HL-60 (cell line): ENCODE measurements around the gene SHFL.

Experiments used
- DNase-seq, 2 experiments: peaks; one replicate each; pipeline ENCODE4 v3.0.0-alpha.2; 2010 to 2020; ENCODE audit warnings: low read depth in 1 of 2, low spot score in 1 of 2
- H3K27ac ChIP-seq: fragments of 250-450 bp; sonication (Bioruptor Pico); replicated peaks from 2 replicates; pipeline ENCODE4 v1.5.1; 2020; ENCODE audit warnings: mild to moderate bottlenecking, moderate library complexity
- H3K27me3 ChIP-seq: fragments of 250-450 bp; sonication (Bioruptor Pico); 2 replicates; pipeline ENCODE4 v1.5.1; 2021; ENCODE audit warnings: mild to moderate bottlenecking, moderate library complexity; ENCODE audit not compliant: insufficient read depth, poor library complexity, severe bottlenecking
- H3K4me3 ChIP-seq: replicated peaks from 2 replicates; pipeline ENCODE4 v1.5.1; 2011; ENCODE audit warnings: mild to moderate bottlenecking, control low read depth, low read length; ENCODE audit not compliant: insufficient read depth
- GABPA ChIP-seq: IDR thresholded peaks from 2 replicates; pipeline ENCODE4 v1.6.1; 2012; ENCODE audit warnings: low read depth
- POLR2AphosphoS5 ChIP-seq: IDR thresholded peaks from 2 replicates; pipeline ENCODE4 v1.6.1; 2012; ENCODE audit warnings: low read depth
- SPI1 ChIP-seq: IDR thresholded peaks from 2 replicates; pipeline ENCODE4 v1.6.1; 2012; ENCODE audit warnings: low read depth, mild to moderate bottlenecking, borderline replicate concordance
- TF ChIP-seq, protein P1 (sequence below): IDR thresholded peaks from one replicate; pipeline ENCODE4 v1.5.1; 2011; ENCODE audit warnings: low read length, control low read depth, inconsistent platforms; ENCODE audit not compliant: insufficient read depth
- TF ChIP-seq, protein P2 (sequence below): IDR thresholded peaks from 2 replicates; pipeline ENCODE4 v1.6.1; 2012; ENCODE audit warnings: low read depth; ENCODE audit not compliant: insufficient replicate concordance

Gene SHFL

DNA sequence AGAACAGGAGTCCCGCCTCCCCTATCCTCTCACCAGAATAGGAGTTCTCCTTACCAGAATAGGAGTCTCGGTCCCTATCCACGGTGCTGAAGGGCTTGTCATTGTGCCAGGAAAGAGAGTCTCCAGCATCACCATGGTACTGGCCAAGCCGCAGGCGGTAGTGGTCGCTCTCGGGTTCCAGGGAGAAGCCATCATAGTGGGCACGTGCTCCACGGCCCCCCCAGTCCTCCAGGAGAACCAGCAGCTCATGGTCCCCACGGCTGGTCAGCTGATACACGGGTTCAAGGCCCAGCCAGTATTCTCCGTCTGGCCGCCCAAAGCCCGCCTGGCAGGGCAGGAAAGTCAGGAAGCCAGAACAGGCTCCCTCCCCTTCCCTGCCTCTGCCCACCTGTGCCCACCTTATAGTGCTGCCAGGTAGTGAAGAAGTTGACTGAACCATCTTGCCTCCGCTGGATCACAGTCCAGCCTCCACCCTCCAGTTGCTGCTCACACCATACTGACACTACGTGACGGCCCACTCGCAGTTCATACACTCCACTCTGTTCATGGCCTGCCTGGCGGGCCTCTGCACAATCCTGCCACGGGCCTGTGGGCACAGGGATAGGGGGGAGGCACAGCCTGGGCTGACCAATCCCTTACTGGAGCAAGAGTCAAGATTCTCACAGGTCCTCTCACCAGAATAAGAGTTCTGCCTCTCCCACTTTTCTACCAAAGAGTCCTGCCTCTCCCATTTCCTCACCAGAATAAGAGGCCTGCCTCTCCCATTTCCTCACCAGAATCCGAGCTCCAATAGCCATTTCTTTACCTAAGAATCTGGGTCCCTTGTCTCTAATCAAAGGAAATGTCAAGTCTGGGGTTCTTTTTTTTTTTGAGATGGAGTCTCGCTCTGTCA lies 7.4 kb downstream of the SHFL start:
- Histone ChIP-seq H3K4me3 (no peak overlapping the region), H3K27ac (no peak overlapping the region), H3K27me3 (no peaks in the 10 kb centered on the region)
- TF ChIP-seq, protein P1, sequence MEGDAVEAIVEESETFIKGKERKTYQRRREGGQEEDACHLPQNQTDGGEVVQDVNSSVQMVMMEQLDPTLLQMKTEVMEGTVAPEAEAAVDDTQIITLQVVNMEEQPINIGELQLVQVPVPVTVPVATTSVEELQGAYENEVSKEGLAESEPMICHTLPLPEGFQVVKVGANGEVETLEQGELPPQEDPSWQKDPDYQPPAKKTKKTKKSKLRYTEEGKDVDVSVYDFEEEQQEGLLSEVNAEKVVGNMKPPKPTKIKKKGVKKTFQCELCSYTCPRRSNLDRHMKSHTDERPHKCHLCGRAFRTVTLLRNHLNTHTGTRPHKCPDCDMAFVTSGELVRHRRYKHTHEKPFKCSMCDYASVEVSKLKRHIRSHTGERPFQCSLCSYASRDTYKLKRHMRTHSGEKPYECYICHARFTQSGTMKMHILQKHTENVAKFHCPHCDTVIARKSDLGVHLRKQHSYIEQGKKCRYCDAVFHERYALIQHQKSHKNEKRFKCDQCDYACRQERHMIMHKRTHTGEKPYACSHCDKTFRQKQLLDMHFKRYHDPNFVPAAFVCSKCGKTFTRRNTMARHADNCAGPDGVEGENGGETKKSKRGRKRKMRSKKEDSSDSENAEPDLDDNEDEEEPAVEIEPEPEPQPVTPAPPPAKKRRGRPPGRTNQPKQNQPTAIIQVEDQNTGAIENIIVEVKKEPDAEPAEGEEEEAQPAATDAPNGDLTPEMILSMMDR = no peak
- TF ChIP-seq SPI1 = no peak
- TF ChIP-seq POLR2AphosphoS5 = no peak; the same call in 1 of the 2 replicates
- TF ChIP-seq, protein P2, sequence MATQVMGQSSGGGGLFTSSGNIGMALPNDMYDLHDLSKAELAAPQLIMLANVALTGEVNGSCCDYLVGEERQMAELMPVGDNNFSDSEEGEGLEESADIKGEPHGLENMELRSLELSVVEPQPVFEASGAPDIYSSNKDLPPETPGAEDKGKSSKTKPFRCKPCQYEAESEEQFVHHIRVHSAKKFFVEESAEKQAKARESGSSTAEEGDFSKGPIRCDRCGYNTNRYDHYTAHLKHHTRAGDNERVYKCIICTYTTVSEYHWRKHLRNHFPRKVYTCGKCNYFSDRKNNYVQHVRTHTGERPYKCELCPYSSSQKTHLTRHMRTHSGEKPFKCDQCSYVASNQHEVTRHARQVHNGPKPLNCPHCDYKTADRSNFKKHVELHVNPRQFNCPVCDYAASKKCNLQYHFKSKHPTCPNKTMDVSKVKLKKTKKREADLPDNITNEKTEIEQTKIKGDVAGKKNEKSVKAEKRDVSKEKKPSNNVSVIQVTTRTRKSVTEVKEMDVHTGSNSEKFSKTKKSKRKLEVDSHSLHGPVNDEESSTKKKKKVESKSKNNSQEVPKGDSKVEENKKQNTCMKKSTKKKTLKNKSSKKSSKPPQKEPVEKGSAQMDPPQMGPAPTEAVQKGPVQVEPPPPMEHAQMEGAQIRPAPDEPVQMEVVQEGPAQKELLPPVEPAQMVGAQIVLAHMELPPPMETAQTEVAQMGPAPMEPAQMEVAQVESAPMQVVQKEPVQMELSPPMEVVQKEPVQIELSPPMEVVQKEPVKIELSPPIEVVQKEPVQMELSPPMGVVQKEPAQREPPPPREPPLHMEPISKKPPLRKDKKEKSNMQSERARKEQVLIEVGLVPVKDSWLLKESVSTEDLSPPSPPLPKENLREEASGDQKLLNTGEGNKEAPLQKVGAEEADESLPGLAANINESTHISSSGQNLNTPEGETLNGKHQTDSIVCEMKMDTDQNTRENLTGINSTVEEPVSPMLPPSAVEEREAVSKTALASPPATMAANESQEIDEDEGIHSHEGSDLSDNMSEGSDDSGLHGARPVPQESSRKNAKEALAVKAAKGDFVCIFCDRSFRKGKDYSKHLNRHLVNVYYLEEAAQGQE = peak; percentile 90
- no peak for TF ChIP-seq GABPA
- no peak for DNase-seq

DNA sequence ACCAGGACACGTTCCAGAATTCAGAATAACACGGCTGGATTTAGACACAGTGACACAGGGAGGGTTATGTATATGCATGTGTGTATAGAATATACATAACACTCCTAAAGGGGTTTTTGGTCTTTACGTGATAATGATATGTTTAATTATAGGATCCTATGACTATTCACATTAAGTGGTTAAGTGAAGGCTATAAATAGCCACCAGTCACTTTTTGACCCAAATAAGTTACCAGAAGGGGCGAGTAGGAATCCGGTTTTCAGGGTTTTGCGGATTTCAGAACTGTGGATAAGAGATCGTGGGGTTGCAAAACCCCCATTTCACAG lies 9.5 kb downstream of the SHFL start:
- TF ChIP-seq, protein P2 = no peak
- TF ChIP-seq SPI1 = no peak
- TF ChIP-seq POLR2AphosphoS5 = no peak
- TF ChIP-seq GABPA = no peak
- TF ChIP-seq, protein P1 = no peak
- DNase-seq = no peak
- no peak overlapping the region for H3K4me3 ChIP-seq
- H3K27ac ChIP-seq = no peak overlapping the region
- no peaks in the 10 kb centered on the region for H3K27me3 ChIP-seq

DNA sequence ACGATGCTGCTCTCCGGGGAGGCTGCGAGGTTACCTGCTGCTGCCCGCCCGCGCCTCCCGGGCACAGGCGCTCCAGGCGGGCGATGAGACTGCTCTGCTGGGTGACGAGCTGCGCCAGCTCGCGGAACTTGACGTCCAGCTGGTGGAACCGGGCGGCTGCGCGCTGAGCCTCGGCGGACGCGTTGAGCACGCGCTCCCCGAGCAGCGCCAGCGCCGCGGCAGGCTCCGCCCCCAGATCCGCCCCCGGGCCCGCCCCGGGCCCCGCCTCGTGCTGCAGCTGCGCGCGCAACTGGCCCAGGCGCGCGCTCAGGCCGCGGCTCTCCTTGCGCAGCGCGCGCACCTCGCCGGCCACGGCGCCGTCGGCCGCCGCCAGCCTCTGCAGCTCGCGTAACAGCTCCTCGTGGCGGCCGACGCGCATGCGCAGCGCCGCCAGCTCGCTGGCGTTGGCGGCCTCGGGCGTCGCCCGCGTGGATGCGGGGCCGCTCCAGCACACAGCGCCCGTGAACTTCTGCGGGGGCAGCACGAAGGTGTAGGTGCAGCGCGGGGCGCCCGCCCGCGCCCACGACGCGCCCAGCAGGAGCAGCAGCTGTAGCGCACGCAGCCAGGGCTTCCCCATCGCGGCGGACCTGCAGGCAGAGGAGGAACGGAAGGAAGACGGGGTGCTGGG lies 10.0 kb downstream of the SHFL start:
- peak in 1 of 2 experiments; percentile 76 for DNase-seq
- TF ChIP-seq, protein P1 = no peak
- TF ChIP-seq POLR2AphosphoS5 (peak; percentile 61; the same call in 1 of the 2 replicates), GABPA (no peak), SPI1 (no peak)
- TF ChIP-seq, protein P2 = no peak
- no peaks in the 10 kb centered on the region for H3K27me3 ChIP-seq
- H3K4me3 ChIP-seq = peak overlapping the region; percentile 17; the same call in 1 of the 2 replicates
- peak overlapping the region; percentile 65 for H3K27ac ChIP-seq
